Measurements from ENCODE around the gene VRK1. TPM values are rescaled to one million over a fixed set of nuclear protein-coding genes. Genes with fewer than 3 reads are reported as not detected.
A peak's percentile ranks its signal among the peaks of the same experiment; 100 is the strongest.
"Not testable (repeated sequence)": the region's sequence is repeated elsewhere in the genome, so short reads cannot be mapped to it uniquely, and the experiment has no call there.

VRK1 gene, protein sequence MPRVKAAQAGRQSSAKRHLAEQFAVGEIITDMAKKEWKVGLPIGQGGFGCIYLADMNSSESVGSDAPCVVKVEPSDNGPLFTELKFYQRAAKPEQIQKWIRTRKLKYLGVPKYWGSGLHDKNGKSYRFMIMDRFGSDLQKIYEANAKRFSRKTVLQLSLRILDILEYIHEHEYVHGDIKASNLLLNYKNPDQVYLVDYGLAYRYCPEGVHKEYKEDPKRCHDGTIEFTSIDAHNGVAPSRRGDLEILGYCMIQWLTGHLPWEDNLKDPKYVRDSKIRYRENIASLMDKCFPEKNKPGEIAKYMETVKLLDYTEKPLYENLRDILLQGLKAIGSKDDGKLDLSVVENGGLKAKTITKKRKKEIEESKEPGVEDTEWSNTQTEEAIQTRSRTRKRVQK
- 14.2 TPM for polyA plus RNA-seq (2013, experiment 1 of 2; ENCODE audit: insufficient read length)
- polyA plus RNA-seq (2013, experiment 2 of 2; ENCODE audit: insufficient read length): 14.1 TPM

DNA sequence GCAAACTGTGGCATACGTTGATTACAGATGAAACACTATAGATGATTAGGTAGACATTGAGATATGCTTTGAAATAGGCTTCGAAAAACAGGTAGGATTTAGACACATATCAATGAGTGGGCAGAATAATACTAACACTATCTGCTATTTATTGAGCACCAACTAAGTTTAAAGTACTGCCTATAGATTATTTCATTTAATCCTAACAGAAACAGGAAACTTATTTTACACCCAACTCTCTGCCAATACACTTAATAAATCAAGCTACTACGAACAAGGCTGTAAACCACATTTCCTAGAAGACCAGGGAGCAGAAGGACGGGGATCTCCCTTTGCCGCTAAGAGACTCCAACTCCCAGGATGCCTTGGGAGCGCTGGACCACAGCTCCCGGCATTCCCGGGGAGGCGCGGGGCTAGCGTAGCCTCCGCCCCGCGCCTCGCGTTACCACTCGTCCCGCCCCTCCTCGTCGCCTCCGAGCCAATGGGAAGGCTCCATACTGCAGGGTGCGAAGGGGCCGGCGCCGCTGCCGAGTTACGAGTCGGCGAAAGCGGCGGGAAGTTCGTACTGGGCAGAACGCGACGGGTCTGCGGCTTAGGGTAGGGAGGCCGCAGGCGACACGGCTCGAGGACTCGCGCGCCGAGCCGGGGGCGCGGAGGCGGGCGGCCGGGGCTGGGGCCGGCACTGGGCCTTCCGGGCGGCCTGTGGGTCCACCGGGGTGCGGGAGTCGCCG, at the start of gene VRK1:
Gene VRK1, plus strand, starts transcription at position 532 of the 731 bp plus-strand sequence. CDS start 36,090 bp downstream, outside the sequence.
- peak; percentile 96 for DNase-seq

DNA sequence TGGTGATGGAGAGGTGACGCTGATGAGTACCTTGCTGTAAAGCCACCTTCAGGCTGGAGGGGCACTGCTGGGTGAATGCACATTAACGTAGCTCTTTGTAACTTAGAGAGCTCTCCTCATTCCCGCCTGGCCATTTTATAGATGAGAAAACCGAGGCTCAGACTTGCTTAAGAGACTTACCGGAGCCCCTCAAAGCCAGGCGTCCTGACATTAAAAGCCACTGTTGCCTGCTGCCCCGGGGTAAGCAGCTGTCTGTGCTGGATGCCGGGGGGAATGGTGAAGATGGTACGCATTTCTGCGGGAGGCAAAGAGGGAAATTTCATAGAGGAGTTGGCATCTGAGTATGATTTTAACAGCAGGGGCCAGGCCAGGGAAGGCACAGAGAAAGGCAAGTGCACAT, 49.6 kb upstream of the VRK1 start:
- DNase-seq: no peak

DNA sequence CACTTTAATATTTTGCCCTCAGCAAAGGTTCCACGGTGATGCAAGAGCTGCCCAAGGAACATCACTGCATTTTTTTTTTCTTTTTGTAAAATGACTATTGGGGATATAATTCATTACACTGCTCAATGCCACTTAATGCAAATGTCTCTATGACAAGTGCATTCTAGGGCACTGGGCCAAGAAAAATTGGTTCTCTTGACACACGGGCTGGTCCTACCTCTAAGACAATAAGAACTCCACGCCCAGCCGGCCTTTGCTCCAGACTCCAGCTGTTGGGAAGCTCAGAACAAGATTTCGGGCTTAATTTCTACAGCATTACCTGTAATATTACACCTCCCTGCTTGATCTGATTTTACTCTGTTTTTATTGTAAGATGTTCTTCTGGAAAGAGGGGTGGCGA, 48.8 kb upstream of the VRK1 start:
- DNase-seq: no peak

DNA sequence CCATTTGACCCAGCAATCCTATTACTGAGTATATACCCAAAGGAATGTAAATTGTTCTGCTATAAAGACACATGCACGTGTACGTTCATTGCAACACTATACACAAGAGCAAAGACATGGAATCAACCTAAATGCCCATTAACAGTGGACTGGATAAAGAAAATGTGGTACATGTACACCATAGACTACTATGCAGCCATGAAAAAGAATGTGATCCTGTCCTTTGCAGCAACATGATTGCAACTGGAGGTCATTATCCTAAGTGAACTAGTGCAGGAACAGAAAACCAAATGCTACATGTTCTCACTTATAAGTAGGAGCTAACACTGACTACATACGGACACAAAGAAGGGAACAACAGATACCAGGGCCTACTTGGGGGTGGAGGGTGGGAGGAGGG, 45.7 kb upstream of the VRK1 start:
- DNase-seq: no peak

DNA sequence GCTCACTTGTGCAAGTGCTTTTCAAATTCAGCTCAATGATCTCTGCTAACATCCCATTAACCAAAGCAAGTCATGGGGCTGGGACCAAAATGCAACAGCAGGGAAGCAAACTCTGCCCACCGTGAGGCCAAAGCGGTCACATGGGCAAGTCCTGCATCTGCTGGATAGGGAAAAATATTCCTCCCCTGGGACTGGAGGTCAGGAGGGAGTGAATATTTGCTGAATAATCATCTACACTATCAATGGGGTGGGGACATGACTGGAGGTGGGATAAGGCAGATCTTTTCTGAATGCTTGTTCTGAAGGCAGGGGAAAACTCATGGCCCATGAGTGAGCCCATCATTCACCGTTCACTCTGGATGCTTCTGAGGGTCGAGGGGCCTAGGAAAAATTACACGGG, 45.1 kb upstream of the VRK1 start:
- no peak for DNase-seq

DNA sequence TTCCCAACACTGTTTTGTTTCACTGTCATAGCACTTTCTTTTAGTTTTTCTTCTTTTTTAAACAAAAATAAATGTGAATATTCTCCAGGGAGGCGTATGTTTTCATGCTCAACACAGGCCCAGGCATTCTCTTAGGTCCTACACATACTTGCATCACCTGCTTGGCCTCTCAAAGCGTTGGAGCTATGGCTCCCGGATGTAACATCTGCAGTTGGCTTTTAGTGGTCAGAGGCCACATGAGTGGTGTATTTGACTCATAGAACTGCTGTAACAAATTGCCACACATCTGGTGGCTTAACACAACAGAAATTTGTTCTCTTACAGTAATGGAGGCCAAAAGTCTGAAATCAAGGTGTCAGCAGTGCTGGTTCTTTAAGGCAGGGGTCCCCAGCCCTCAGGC, 44.6 kb upstream of the VRK1 start:
- no peak for DNase-seq

DNA sequence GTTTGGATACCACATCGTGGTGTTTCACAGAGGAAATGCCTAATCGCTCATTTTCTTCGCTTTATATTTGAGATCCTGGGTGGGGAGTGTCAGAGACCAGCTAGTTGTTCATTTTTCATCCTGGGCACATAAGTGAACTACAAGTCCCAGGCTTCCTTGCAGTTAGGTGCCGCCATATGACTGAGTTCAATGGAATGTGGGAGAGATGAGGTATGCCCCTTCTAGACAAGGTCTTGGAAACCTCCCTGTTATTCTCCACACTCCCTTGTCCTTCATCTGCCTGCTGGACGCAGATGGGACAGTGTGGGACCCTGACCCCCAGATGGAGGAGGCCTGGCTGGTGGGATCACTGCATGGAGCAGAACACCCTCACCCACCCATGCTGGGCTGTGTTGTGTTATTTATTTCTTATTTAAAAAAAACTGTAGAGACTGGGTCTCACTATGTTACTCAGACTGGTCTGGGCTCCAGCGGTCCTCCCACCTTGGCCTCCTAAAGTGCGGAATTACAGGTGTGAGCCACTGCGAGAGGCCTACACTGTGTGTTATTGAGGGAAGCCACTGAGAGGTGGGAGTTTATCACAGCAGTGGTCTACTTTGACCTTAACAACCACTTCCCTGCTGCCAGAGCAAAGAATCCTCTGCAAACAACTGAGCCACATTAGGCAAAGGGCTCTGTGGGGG, 42.9 kb upstream of the VRK1 start:
- DNase-seq: no peak

DNA sequence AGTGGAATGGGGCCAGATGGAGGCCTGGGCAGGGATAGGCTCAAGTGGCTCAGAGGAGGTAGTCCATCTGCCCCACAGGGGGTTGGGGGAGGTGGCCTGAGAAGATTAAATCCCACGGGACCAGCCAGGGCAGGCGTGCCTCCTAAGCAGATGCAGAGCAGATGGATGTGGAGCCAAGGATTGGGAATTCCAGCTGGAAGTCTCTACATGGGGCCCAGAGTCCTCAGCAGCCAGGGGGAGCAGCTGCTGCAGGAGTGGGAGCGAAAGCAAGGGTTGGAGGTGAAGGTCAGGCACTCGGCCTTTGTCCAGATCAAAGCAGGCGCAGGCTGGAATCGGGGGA, 42.4 kb upstream of the VRK1 start:
- DNase-seq: no peak

DNA sequence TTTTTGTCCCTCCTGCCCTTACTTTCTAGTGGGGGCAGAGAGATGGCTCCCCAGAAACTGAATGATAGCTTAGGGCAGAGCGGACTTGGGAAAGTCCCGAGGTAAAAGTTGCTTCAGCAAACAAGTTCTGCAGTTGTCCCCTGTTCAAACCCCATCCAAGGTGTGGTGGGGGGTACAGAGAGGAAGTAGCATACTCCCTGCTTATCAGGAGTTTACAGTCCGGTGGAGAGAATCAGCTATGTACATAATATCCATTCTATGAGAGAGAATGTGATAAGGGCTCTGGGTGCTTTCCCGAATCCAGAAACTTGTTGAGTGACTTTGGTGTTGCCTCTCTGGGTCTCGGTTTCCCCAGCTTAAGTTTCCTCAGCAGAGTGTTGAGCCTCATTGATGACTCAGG, 40.4 kb upstream of the VRK1 start:
- DNase-seq: no peak

DNA sequence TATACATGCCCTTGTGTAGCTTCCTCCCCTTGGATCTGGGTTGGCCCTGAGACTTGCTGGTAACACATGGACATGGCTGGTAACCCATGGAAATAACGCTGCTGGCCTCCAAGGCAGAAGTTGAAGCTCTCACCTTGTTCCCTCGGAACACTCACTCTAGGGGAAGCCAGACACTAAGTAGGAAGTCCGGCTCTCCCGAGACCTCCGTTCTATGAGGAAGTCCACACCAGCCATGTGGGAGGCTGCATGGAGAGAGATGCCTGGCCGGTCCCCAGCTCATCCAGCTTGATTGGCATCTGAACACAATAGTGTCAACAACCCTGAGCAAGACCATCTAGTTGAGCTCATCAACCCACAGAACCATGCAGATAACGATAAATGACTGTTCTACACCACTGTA, 39.7 kb upstream of the VRK1 start:
- DNase-seq: no peak

DNA sequence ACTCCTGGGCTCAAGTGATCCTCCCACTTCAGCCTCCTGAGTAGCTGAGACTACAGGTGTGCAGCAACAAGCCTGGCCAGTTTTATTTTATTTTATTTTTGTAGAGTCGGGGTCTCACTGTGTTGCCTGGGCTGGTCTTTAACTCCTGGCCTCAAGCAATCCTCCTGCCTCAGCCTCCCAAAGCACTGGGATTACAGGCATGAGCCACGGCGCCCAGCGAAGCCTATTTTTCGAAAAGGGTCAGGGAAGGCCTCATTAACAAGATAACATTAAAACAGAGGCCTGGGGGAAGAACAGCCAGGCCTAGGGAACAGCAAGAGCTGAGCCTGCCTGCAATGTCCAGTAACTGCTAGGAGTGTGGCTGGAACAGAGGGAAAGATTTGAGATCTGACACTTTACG, 36.1 kb upstream of the VRK1 start:
- DNase-seq: no peak

DNA sequence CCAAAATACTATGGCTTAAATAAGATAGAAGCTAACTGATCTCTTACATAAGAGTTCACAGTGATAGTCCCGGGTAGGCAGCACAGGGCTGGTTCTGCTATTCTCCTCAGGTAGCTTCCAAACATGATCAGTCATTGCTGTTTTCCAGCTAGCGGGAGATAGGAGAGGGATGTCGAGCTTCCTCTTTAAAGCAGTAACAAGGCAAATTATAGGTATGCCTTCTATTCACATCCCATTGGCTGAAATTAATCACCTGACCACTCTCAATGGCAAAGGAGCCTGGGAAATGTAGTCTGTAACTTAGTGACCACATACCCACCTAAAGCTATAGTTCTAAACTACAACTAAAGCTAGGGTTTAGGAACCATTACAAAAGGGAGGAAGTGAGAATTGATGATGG, 34.5 kb upstream of the VRK1 start:
- DNase-seq: peak; percentile 30

DNA sequence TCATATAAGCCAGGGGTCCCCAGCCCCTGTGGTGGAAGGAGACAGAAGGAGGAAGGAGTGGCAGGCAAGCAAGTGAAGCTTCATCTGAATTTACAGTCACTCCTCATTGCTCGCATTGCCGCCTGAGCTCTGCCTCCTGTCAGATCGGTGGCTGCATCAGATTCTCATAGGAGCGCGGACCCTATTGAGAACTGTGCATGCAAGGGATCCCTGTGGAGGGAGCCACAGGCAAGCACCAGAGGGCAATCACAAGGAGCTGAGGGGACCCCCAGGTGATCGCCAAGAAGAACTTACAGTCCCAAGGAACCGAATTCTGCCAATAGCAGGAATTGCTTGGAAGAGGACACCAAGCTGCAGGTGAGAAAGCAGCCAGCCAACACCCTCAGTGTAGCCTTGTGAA, 33.2 kb upstream of the VRK1 start:
- no peak for DNase-seq

DNA sequence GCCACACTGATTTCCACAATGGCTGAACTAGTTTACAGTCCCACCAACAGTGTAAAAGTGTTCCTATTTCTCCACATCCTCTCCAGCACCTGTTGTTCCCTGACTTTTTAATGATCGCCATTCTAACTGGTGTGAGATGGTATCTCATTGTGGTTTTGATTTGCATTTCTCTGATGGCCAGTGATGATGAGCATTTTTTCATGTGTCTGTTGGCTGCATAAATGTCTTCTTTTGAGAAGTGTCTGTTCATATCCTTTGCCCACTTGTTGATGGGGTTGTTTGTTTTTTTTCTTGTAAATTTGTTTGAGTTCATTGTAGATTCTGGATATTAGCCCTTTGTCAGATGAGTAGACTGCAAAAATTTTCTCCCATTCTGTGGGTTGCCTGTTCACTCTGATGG, 32.0 kb upstream of the VRK1 start:
- DNase-seq: not testable (repeated sequence)

DNA sequence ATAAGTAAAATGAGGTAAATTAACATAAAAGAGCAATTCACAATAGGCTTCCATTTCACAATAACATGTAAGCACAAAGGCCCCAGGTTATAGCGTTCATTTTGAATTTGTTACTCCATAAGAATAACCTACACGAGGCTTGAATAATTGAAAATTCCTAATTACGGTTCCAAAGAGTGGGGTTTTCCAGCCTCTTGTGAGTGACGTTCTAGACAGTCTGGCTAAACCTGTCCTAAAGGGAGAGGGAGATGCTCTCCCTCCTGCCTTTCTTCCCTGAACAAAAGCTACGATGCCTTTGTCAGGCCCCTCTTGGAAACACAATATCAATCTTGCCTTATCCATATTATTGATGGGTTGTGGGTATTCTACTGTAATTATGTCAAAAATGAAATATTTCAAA, 24.3 kb upstream of the VRK1 start:
- no peak for DNase-seq

DNA sequence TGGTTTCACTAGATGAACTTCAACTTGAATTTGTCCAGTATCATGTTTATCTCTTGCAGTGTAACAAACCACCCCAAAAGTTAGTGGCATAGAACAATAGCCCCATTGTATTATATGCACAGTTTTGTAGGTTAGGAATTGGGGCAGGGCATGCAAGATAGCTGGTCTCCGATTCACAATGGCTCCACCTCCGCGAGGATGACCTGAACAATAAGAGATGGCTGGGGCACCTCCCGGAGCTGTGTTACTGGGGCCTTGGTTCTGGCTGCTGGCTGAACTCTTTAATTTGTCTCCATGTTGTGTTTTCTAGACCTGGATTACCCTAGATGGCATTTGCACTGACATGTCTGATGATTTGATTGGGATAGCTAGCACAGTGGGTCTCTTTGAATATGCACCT, 20.4 kb upstream of the VRK1 start:
- DNase-seq: no peak

DNA sequence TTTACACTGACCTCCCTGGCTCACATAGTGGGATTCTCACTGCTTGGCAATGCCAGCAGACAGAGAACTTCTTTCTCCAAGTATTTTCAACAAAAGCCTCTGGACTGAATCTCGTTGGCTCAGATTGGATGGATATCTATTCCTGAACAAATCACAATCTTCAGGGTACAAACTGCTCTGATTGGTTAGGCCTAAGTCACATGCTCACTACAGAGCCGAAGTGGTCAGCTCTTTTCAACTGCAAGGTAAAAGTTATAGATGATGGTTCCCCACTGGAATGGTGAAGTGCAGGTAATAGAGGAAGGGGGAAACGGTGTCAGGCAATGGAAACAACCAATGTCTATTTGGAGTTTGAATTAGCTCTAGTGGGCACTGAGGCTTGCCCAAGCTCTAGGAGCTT, 16.7 kb upstream of the VRK1 start:
- no peak for DNase-seq

DNA sequence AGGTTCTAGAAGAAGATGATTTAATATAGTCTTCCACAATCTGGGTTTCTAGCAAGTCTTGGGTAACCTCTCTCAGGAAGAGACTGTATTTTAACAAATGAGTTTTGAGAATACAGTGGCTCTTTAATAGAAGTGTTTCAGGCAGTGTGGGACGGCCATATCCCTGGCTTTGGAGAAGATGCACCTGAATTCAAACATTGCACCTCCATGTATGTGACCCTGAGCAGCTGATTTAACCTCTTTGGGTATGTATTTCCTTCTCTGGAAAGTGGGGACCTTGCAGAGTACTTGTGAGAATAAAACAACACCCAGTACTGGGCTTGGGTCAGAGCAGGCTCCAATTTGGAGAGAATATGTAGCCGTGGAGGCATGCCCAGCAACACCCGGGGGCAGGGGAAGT, 15.8 kb upstream of the VRK1 start:
- no peak for DNase-seq

DNA sequence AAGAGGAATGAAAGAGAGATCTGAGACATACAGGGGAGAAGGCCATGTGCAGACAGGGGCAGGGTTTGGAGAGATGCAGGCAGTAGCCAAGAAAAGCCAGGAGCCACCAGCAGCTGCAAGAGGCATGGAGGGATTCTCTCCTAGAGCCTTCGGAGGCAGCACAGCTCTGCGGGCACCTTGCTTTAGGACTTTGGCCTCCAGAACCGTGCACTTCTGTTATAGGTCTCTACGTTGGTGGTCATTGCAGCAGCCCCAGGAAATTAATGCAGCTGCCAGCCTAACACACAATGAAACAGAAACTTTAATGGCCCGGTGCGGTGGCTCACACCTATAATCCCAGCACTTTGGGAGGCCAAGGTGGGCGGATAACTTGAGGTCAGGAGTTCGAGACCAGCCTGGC, 14.7 kb upstream of the VRK1 start:
- no peak for DNase-seq

DNA sequence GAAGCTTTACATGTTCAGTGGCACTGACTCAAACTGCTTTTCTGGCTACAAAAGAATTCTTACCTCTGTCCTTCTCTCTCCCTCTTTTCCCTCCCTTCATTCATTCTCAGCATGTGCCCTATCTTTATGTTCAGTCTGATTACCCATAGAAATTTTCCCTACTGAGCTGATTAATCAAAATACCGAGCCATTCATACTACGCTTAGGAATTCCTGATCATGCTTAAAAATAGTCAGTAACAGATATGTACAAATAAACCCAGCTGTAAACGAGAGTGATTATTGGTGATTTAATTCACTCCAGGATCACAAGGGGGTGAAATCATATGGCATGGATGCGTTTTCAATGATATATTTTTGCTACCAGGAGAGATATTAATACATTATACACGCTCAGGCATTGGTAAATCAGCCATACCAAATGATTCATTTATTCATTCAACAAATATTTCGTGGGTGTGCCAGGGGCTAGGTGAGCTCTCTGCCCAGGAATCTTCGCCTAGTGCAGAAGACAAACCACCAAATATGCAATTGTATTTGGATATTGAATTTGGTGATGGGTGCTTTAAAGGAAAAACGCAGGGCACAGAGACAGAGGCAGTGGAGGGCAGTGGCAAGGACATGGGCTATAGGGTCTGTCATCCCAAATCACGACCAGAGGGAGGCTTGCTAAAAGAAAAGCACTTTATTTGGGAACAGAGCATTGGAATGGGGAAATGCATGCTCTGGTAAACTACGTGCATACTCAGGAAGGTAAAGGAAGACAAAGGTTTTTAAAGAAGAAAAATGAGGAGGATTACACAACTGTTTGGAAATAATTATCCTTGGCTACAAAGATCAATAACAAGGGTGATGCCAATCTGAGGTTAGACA, 13.9 kb upstream of the VRK1 start:
- no peak for DNase-seq

DNA sequence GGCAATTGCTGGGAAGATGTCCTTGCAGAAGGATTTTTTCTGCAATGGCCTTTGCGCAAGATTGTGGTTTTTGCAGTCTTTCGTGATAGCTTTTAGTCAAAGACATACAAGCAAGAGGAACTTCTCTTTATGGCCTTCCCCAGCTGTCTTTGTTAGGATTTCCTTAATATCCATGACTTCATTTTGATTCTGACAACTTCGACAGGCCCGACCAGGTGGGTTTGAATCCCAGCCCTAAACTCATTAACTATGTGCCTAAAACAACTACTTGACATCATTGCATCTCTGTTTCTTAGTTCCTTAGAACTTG, 13.3 kb upstream of the VRK1 start:
- no peak for DNase-seq

DNA sequence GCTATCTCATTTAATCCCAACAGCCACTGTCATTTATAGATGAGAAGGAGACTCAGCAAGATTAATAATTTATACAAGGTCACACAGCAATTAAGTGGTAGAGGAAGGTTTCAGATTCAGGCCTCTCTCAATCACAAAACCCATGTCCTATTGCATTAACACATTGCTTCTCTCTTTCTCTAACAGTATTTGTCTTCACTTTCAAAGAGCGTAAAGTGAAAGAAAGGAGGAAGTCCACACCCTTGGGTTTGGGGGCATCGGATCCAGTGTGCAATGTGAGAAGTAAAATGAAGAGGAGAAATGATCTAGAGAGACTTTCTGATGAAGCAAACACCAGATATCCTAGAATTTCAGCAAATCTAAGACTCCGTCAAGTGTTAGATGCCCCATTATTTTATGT, 7.0 kb upstream of the VRK1 start:
- no peak for DNase-seq

DNA sequence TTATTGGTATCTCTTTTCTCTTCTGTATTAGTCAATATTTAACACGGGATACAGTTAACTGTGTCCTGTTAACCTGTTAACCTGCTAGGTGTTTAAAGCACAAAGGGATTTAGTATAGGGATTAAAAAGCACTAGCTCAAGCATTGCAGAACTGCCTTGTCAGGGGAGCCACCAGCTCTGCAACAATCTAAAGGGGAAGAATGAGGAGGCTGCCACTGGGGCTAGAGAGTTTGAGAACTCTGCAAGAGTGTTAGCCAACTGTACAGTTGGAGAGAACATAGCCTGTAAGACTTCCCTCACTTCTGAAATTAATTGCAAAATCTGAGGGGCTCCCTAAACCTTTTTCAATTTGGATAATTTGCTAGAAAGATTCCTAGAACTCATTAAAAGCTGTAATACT, 6.5 kb upstream of the VRK1 start:
- no peak for DNase-seq
